H9 (cell line): ENCODE results near the gene ETFBKMT. TPM values are rescaled to one million over a fixed set of nuclear protein-coding genes. Genes with fewer than 3 reads are reported as not detected.

Experiments
- DNase-seq: peaks from one replicate; pipeline ENCODE4 v3.0.0-alpha.2; 2017
- H2AFZ ChIP-seq: one replicate; pipeline ENCODE4 v1.6.1; 2013; ENCODE audit warnings: mild to moderate bottlenecking, low read length, control low read depth, moderate library complexity
- H2AK5ac ChIP-seq: 2 replicates; pipeline ENCODE4 v1.6.1; 2013; ENCODE audit warnings: low read length, control low read depth, mixed read lengths; ENCODE audit not compliant: insufficient read length
- H2BK120ac ChIP-seq: one replicate; pipeline ENCODE4 v1.6.1; 2013; ENCODE audit warnings: low read depth, mild to moderate bottlenecking, low read length, control low read depth, inconsistent platforms; ENCODE audit not compliant: poor library complexity, severe bottlenecking
- H2BK12ac ChIP-seq: 2 replicates; pipeline ENCODE4 v1.6.1; 2013; ENCODE audit warnings: low read length, control low read depth, mixed read lengths, low read depth; ENCODE audit not compliant: insufficient read length
- H2BK15ac ChIP-seq: 2 replicates; pipeline ENCODE4 v1.6.1; 2013; ENCODE audit warnings: low read depth, low read length, control low read depth
- H2BK20ac ChIP-seq: one replicate; pipeline ENCODE4 v1.6.1; 2013; ENCODE audit warnings: low read depth, mild to moderate bottlenecking, low read length, control low read depth, inconsistent platforms; ENCODE audit not compliant: poor library complexity, severe bottlenecking
- H2BK5ac ChIP-seq: 2 replicates; pipeline ENCODE4 v1.6.1; 2013; ENCODE audit warnings: low read length, control low read depth, mixed read lengths; ENCODE audit not compliant: insufficient read length
- H3K14ac ChIP-seq: 2 replicates; pipeline ENCODE4 v1.6.1; 2013; ENCODE audit warnings: low read length, control low read depth; ENCODE audit not compliant: insufficient read depth
- H3K18ac ChIP-seq: 2 replicates; pipeline ENCODE4 v1.6.1; 2013; ENCODE audit warnings: low read depth, mild to moderate bottlenecking, mixed read lengths, low read length, control low read depth; ENCODE audit not compliant: insufficient read length
- H3K23ac ChIP-seq: 2 replicates; pipeline ENCODE4 v1.6.1; 2013; ENCODE audit warnings: low read length, control low read depth, mixed read lengths, low read depth; ENCODE audit not compliant: insufficient read length
- H3K23me2 ChIP-seq: 2 replicates; pipeline ENCODE4 v1.6.1; 2013; ENCODE audit warnings: low read depth, mild to moderate bottlenecking, mixed read lengths, low read length, control low read depth; ENCODE audit not compliant: insufficient read length, poor library complexity, severe bottlenecking
- H3K27ac ChIP-seq: 2 replicates; pipeline ENCODE4 v1.5.1; 2013; ENCODE audit warnings: low read length, control low read depth, mixed read lengths, low read depth; ENCODE audit not compliant: insufficient read length
- H3K27me3 ChIP-seq: 2 replicates; pipeline ENCODE4 v1.6.1; 2013; ENCODE audit warnings: low read length, control low read depth, inconsistent platforms; ENCODE audit not compliant: insufficient read depth
- H3K4ac ChIP-seq: 2 replicates; pipeline ENCODE4 v1.6.1; 2013; ENCODE audit warnings: low read depth, mild to moderate bottlenecking, control low read depth, inconsistent platforms, low read length, moderate library complexity
- H3K4me1 ChIP-seq: 2 replicates; pipeline ENCODE4 v1.6.1; 2013; ENCODE audit warnings: low read length, control low read depth, inconsistent platforms; ENCODE audit not compliant: insufficient read depth
- H3K4me2 ChIP-seq: 2 replicates; pipeline ENCODE4 v1.6.1; 2013; ENCODE audit warnings: low read length, control low read depth, mixed read lengths; ENCODE audit not compliant: insufficient read length, insufficient read depth
- H3K56ac ChIP-seq: 2 replicates; pipeline ENCODE4 v1.6.1; 2013; ENCODE audit warnings: low read depth, mild to moderate bottlenecking, mixed read lengths, low read length, control low read depth; ENCODE audit not compliant: insufficient read length
- H3K79me1 ChIP-seq: 2 replicates; pipeline ENCODE4 v1.6.1; 2013; ENCODE audit warnings: low read depth, mild to moderate bottlenecking, moderate library complexity, low read length, control low read depth, inconsistent platforms; ENCODE audit not compliant: insufficient read depth, poor library complexity, severe bottlenecking
- H3K79me2 ChIP-seq: 2 replicates; pipeline ENCODE4 v1.6.1; 2013; ENCODE audit warnings: low read length, control low read depth, inconsistent platforms; ENCODE audit not compliant: insufficient read depth
- H3K9ac ChIP-seq: 2 replicates; pipeline ENCODE4 v1.6.1; 2013; ENCODE audit warnings: low read length, control low read depth, mixed read lengths; ENCODE audit not compliant: insufficient read length; ENCODE audit errors: extremely low read depth
- H3K9me3 ChIP-seq: one replicate; pipeline ENCODE4 v1.6.1; 2013; ENCODE audit warnings: low read depth, low read length, inconsistent platforms; ENCODE audit not compliant: control insufficient read depth
- H3T11ph ChIP-seq: one replicate; pipeline ENCODE4 v1.6.1; 2013; ENCODE audit warnings: mild to moderate bottlenecking, low read length, control low read depth, inconsistent platforms
- H4K20me1 ChIP-seq: one replicate; pipeline ENCODE4 v1.6.1; 2013; ENCODE audit not compliant: control insufficient read depth, insufficient read length, insufficient read depth
- H4K5ac ChIP-seq: 2 replicates; pipeline ENCODE4 v1.6.1; 2013; ENCODE audit warnings: low read depth, mild to moderate bottlenecking, mixed read lengths, low read length, control low read depth; ENCODE audit not compliant: insufficient read length
- H4K8ac ChIP-seq: replicated peaks from 2 replicates; pipeline ENCODE4 v1.6.1; 2013; ENCODE audit warnings: low read length, control low read depth, mixed read lengths, low read depth; ENCODE audit not compliant: insufficient read length
- H4K91ac ChIP-seq: 2 replicates; pipeline ENCODE4 v1.6.1; 2013; ENCODE audit warnings: low read depth, mild to moderate bottlenecking, moderate library complexity, mixed read lengths, low read length, control low read depth; ENCODE audit not compliant: insufficient read length
- H3K27ac Mint-ChIP-seq, 3 experiments: 2 replicates in 2 of 3; 3 replicates in 1 of 3; pipeline ENCODE4 v1.8.0; 2020 to 2021; ENCODE audit warnings: mixed read lengths in 3 of 3, mild to moderate bottlenecking in 1 of 3, moderate library complexity in 1 of 3
- H3K27me3 Mint-ChIP-seq: 2 replicates; pipeline ENCODE4 v1.8.0; 2021; ENCODE audit warnings: low read depth, mild to moderate bottlenecking, moderate library complexity, mixed read lengths
- H3K36me3 Mint-ChIP-seq, 3 experiments: 2 replicates in 2 of 3; 3 replicates in 1 of 3; pipeline ENCODE4 v1.8.0; 2020 to 2021; ENCODE audit warnings: low read depth in 3 of 3, mixed read lengths in 3 of 3; ENCODE audit not compliant: insufficient read depth in 1 of 3
- H3K4me1 Mint-ChIP-seq, 2 experiments: 2 replicates each; pipeline ENCODE4 v1.8.0; 2020; ENCODE audit warnings: mixed read lengths in 2 of 2
- H3K4me3 Mint-ChIP-seq, 2 experiments: 2 replicates in 1 of 2; 3 replicates in 1 of 2; pipeline ENCODE4 v1.8.0; 2020 to 2021; ENCODE audit warnings: mild to moderate bottlenecking in 2 of 2, mixed read lengths in 2 of 2, moderate library complexity in 1 of 2
- H3K9me3 Mint-ChIP-seq, 2 experiments: 2 replicates in 1 of 2; 3 replicates in 1 of 2; pipeline ENCODE4 v1.8.0; 2020; ENCODE audit warnings: mild to moderate bottlenecking in 2 of 2, mixed read lengths in 2 of 2, moderate library complexity in 1 of 2
- WGBS: extraction: QIAGEN DNeasy Blood & Tissue Kit; methylation state at CpG from one replicate; pipeline ENCODE4 v1.1.7; 2013; ENCODE audit warnings: missing lambda C conversion rate, low lambda C conversion rate, mixed read lengths; ENCODE audit not compliant: insufficient read length; ENCODE audit errors: extremely low coverage; 5-methylcytosine and 5-hydroxymethylcytosine counted together
- total RNA-seq: library from RNA; stranded (reverse); gene quantifications from 2 replicates; pipeline ENCODE4 v1.2.1, GENCODE V29; 2021
- TF ChIP-seq, protein P1 (sequence below): fragments of 200-600 bp; sonication (generic); conservative IDR thresholded peaks from 3 replicates; pipeline ENCODE4 v1.8.0; 2021; ENCODE audit warnings: antibody characterized with exemption, mild to moderate bottlenecking

ETFBKMT gene
- total RNA-seq, 1 experiment from 2014 or later, result 0.81 TPM

DNA sequence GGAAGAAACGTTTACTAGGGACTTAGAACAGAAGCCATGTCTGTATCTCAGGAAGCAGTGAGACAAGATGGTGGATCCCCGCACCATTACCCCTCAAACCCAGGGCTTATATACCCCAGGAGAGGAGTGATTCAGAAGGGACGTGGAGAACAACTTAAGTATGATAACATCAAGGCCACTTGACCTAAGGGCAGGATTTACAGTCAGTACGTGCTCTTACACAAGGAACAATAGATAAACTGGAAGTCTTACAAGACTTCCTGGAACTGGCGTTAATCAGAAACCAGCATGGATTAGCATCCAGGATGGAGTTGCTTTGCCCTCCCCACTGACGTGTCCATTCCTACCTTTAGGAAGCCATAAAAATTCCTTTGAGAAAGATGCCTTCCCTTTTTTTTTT is 8.6 kb upstream of the ETFBKMT start:
- H3K4ac ChIP-seq, result no peak overlapping the region
- no peak for DNase-seq
- WGBS, result no CpG with 5 or more reads among the region's 6 CpGs
- no peak overlapping the region for H3K18ac ChIP-seq
- no peaks in the 10 kb centered on the region for H3K79me1 ChIP-seq
- H3K9ac ChIP-seq, result no peak overlapping the region
- no peaks in the 10 kb centered on the region for H3K27me3 ChIP-seq
- Mint-ChIP-seq H3K4me1 (peaks cover 5 to 11% of the 10 kb centered on the region in 2 experiments), H3K27me3 (no peaks in the 10 kb centered on the region), H3K36me3 (no peaks in the 10 kb centered on the region), H3K27ac (no peak overlapping the region), H3K4me3 (no peak overlapping the region; a peak in 1 of 5 replicates), H3K9me3 (no peaks in the 10 kb centered on the region)
- H4K5ac ChIP-seq, result no peak overlapping the region
- H3K9me3 ChIP-seq, result no peaks in the 10 kb centered on the region
- H2BK5ac ChIP-seq, result no peak overlapping the region
- no peaks in the 10 kb centered on the region for H3K4me1 ChIP-seq
- H2AFZ ChIP-seq, result no peak overlapping the region
- H3K23ac ChIP-seq, result no peak overlapping the region
- H2BK15ac ChIP-seq, result no peak overlapping the region
- H3K23me2 ChIP-seq, result no peaks in the 10 kb centered on the region
- no peak overlapping the region for H2AK5ac ChIP-seq
- H2BK120ac ChIP-seq, result no peak overlapping the region
- H3T11ph ChIP-seq, result no peak overlapping the region
- no peak overlapping the region for H3K56ac ChIP-seq
- H4K91ac ChIP-seq, result no peak overlapping the region
- no peak overlapping the region for H3K4me2 ChIP-seq
- no peaks in the 10 kb centered on the region for H4K20me1 ChIP-seq
- H3K14ac ChIP-seq, result no peak overlapping the region
- H3K79me2 ChIP-seq, result no peaks in the 10 kb centered on the region
- H2BK20ac ChIP-seq, result no peak overlapping the region
- H3K27ac ChIP-seq, result no peak overlapping the region
- H4K8ac ChIP-seq, result no peak overlapping the region
- TF ChIP-seq, protein P1, sequence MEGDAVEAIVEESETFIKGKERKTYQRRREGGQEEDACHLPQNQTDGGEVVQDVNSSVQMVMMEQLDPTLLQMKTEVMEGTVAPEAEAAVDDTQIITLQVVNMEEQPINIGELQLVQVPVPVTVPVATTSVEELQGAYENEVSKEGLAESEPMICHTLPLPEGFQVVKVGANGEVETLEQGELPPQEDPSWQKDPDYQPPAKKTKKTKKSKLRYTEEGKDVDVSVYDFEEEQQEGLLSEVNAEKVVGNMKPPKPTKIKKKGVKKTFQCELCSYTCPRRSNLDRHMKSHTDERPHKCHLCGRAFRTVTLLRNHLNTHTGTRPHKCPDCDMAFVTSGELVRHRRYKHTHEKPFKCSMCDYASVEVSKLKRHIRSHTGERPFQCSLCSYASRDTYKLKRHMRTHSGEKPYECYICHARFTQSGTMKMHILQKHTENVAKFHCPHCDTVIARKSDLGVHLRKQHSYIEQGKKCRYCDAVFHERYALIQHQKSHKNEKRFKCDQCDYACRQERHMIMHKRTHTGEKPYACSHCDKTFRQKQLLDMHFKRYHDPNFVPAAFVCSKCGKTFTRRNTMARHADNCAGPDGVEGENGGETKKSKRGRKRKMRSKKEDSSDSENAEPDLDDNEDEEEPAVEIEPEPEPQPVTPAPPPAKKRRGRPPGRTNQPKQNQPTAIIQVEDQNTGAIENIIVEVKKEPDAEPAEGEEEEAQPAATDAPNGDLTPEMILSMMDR, result no peak
- H2BK12ac ChIP-seq, result no peak overlapping the region
